Glutamatergic neuron (in vitro differentiated cells): ENCODE results near the gene SLC20A1. TPM values are rescaled to one million over a fixed set of nuclear protein-coding genes. Genes with fewer than 3 reads are reported as not detected.

Experiments
- DNase-seq: peaks from one replicate; pipeline ENCODE4 v3.0.0; 2022
- H3K27ac Mint-ChIP-seq: one replicate; pipeline ENCODE4 v1.8.0; 2020; ENCODE audit warnings: mild to moderate bottlenecking, mixed read lengths, inconsistent platforms; ENCODE audit not compliant: unreplicated experiment
- H3K27me3 Mint-ChIP-seq: one replicate; pipeline ENCODE4 v1.8.0; 2020; ENCODE audit warnings: mild to moderate bottlenecking, moderate library complexity, mixed read lengths, inconsistent platforms; ENCODE audit not compliant: unreplicated experiment
- H3K36me3 Mint-ChIP-seq: one replicate; pipeline ENCODE4 v1.8.0; 2020; ENCODE audit warnings: mild to moderate bottlenecking, mixed read lengths, inconsistent platforms; ENCODE audit not compliant: unreplicated experiment
- H3K4me1 Mint-ChIP-seq: one replicate; pipeline ENCODE4 v1.8.0; 2020; ENCODE audit warnings: mild to moderate bottlenecking, low read depth, mixed read lengths, inconsistent platforms; ENCODE audit not compliant: unreplicated experiment
- H3K4me3 Mint-ChIP-seq: one replicate; pipeline ENCODE4 v1.8.0; 2020; ENCODE audit warnings: mild to moderate bottlenecking, mixed read lengths, inconsistent platforms; ENCODE audit not compliant: unreplicated experiment
- H3K9me3 Mint-ChIP-seq: one replicate; pipeline ENCODE4 v1.8.0; 2020; ENCODE audit warnings: mild to moderate bottlenecking, moderate library complexity, mixed read lengths, inconsistent platforms; ENCODE audit not compliant: unreplicated experiment
- total RNA-seq: library from RNA; stranded (reverse); fragmentation: NEBNext Ultra II Directional; extraction: Animal tissue kit (Norgen Biotek cat#: 25700); gene quantifications from one replicate; pipeline ENCODE4 v1.2.1, GENCODE V29; 2021; ENCODE audit not compliant: unreplicated experiment
- TF ChIP-seq, protein P1 (sequence below): fragments of 200-600 bp; sonication (generic); IDR thresholded peaks from one replicate; pipeline ENCODE4 v1.5.0; 2021; ENCODE audit not compliant: partially characterized antibody, unreplicated experiment

SLC20A1 gene
- total RNA-seq, 1 donor from 2014 or later: 73.0 TPM

DNA sequence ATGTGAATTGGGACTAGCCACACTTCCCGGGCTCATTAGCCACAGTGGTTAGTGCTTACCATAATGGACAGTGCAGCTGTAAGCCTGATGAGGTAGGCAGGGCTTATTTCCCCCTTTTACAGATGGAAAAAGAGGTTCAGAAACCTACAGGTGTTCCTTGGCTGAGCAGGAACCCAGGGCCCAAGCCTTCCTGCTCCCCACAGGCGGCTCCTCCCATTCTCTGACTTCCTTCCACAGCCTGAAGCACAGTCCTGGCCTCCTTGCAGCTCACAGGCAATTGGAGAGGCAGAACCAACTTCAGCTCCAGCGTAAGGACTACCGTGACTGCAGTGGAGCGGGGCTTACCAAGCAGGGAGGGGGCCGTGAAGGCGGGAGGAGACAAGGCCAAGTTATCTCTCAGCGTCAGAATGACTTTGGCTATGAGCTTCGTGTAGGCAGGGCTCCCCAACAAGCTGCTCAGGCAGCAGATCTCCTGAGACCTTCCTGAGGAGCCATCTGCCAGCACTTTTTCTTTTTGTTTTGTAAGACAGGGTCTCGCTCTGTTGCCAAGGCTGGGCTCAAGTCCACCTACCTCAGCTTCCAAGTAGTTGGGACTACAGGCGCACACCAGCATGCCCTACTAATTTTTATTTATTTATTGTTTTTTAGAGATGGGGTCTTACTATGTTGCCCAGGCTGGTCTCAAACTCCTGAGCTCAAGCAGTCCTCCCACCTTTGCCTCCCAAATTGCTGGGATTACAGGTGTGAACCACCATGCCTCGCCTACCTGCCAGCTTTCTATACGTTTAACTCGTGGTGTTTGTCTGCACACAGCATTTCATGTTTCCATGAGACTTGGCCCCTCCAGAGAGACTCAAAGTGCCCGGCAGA, 40.8 kb downstream of the SLC20A1 start:
- no peak overlapping the region for H3K4me3 Mint-ChIP-seq
- DNase-seq: no peak
- TF ChIP-seq, protein P1, sequence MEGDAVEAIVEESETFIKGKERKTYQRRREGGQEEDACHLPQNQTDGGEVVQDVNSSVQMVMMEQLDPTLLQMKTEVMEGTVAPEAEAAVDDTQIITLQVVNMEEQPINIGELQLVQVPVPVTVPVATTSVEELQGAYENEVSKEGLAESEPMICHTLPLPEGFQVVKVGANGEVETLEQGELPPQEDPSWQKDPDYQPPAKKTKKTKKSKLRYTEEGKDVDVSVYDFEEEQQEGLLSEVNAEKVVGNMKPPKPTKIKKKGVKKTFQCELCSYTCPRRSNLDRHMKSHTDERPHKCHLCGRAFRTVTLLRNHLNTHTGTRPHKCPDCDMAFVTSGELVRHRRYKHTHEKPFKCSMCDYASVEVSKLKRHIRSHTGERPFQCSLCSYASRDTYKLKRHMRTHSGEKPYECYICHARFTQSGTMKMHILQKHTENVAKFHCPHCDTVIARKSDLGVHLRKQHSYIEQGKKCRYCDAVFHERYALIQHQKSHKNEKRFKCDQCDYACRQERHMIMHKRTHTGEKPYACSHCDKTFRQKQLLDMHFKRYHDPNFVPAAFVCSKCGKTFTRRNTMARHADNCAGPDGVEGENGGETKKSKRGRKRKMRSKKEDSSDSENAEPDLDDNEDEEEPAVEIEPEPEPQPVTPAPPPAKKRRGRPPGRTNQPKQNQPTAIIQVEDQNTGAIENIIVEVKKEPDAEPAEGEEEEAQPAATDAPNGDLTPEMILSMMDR: no peak
- H3K36me3 Mint-ChIP-seq: no peaks in the 10 kb centered on the region
- H3K27ac Mint-ChIP-seq: no peak overlapping the region
- H3K4me1 Mint-ChIP-seq: no peaks in the 10 kb centered on the region
- no peaks in the 10 kb centered on the region for H3K9me3 Mint-ChIP-seq
- no peaks in the 10 kb centered on the region for H3K27me3 Mint-ChIP-seq

DNA sequence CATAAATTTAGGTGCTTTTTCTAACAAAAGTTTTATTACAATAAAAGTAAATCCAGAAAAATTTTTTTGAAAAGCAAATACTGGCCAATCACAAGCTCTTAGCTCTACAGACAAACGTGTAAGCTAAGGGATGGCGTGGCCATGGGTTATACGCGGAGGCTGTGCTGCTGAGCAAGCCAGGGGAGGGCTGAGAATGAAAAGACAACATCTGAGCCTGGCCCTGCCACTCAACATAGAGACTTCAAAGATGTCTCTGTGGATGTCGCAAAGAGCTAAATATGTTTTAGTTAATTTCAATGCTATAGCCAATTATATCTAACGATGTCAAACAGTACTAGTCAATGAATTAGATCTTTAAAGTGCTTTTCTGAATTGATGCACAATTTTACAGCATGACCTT, 41.8 kb downstream of the SLC20A1 start:
- Mint-ChIP-seq H3K9me3 (no peaks in the 10 kb centered on the region), H3K27me3 (no peaks in the 10 kb centered on the region), H3K4me3 (no peak overlapping the region), H3K4me1 (no peaks in the 10 kb centered on the region), H3K36me3 (no peaks in the 10 kb centered on the region), H3K27ac (no peak overlapping the region)
- DNase-seq: no peak
- TF ChIP-seq, protein P1: no peak

DNA sequence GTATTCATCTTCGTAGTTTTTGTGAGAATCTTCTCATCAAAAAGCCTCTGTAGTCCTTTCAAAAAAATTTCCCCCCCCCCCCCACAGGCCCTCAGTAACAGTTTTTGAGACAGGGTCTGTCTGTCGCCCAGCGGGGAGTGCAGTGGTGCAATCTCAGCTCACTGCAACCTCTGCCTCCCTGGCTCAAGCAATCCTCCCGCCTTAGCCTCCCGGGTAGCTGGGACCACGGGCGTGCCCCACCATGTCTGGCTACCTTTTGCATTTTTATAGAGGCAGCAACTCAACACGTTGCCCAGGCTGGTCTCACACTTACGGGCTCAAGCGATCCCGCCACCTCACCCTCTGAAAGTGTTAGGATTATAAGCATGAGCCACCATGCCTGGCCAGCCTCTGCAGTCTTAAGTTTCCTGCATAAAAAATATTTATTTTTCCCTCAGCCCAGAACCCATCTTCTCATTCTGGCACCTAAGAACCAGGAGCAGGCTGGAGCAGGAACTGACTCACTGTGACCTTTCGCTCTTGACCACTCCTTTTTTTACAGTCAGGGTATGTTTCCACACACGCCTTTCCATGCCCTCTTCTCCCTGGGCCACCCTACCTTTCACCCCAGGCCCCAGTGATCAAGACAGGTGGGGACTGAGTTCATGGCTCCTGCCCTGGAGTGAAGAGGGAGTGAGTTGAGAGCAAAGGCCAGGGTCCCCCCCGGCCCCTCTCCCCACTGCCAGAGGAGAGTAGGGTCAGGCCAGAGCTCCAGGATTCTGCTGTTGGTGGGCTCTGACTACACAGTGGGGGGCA, 42.5 kb downstream of the SLC20A1 start:
- Mint-ChIP-seq H3K36me3 (no peaks in the 10 kb centered on the region), H3K27ac (no peak overlapping the region), H3K9me3 (no peaks in the 10 kb centered on the region), H3K4me1 (no peaks in the 10 kb centered on the region), H3K4me3 (no peak overlapping the region), H3K27me3 (peaks cover under 1% of the 10 kb centered on the region)
- TF ChIP-seq, protein P1: no peak
- no peak for DNase-seq

DNA sequence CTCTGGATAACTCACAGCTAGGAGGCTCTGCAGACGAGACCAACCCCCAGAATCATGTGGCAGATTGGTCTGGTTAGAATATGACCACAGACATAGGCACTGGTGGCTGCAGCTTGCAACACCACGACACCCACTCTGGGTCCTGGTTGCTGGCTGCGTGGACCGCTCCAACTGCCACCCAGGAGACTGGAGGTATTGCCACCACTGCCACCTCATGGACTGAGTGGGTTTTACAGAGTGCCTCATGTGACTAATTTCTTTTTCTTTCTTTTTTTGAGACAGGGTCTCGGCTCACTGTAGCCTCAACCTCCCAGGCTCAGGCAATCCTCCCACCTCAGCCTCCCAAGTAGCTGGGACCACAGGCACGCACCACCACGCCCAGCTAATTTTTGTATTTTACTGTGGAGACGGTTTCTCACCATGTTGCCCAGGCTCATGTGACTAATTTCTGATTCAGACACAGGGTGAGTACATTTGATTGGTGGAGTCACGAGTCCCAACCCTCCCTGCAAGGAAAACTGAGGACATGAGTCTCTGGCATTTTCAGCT, 45.2 kb downstream of the SLC20A1 start:
- Mint-ChIP-seq H3K27ac (no peak overlapping the region), H3K27me3 (peaks cover 1% of the 10 kb centered on the region), H3K9me3 (no peaks in the 10 kb centered on the region), H3K4me1 (no peaks in the 10 kb centered on the region), H3K4me3 (no peak overlapping the region), H3K36me3 (no peaks in the 10 kb centered on the region)
- TF ChIP-seq, protein P1: peak; percentile 57
- peak; percentile 45 for DNase-seq

DNA sequence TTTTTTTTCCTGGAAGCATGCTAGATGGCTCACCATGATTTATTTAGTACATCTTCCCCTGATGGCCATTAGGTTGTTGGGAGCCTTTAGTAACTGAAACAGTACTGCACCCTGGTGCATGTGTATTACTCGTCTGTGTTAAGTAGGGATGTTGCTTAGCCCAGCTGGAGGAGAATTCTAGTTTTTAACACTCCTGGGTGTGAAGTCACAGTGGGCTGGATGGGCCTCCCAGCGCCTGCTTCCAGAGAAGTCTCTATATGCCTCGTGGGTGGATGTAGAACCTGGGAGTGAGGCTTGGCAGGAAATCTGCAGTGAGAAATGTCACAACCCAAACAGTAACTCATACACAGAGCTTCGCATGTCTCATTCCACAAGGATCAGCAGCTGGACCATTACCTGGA, 46.1 kb downstream of the SLC20A1 start:
- Mint-ChIP-seq H3K9me3 (no peaks in the 10 kb centered on the region), H3K27me3 (peaks cover 1% of the 10 kb centered on the region), H3K4me3 (no peak overlapping the region), H3K36me3 (no peaks in the 10 kb centered on the region), H3K4me1 (no peaks in the 10 kb centered on the region), H3K27ac (no peak overlapping the region)
- no peak for DNase-seq
- TF ChIP-seq, protein P1: no peak
